GM19468 (cell line): ENCODE measurements around the gene DLGAP4.

Experiments used
- ATAC-seq: cut with Tn5 transposase; IDR thresholded peaks from one replicate; pipeline ENCODE4 v1.9.1; 2021; ENCODE audit warnings: mild to moderate bottlenecking, moderate library complexity, moderate number of reproducible peaks; ENCODE audit not compliant: unreplicated experiment; ENCODE audit errors: extremely low read depth

DLGAP4 gene

DNA sequence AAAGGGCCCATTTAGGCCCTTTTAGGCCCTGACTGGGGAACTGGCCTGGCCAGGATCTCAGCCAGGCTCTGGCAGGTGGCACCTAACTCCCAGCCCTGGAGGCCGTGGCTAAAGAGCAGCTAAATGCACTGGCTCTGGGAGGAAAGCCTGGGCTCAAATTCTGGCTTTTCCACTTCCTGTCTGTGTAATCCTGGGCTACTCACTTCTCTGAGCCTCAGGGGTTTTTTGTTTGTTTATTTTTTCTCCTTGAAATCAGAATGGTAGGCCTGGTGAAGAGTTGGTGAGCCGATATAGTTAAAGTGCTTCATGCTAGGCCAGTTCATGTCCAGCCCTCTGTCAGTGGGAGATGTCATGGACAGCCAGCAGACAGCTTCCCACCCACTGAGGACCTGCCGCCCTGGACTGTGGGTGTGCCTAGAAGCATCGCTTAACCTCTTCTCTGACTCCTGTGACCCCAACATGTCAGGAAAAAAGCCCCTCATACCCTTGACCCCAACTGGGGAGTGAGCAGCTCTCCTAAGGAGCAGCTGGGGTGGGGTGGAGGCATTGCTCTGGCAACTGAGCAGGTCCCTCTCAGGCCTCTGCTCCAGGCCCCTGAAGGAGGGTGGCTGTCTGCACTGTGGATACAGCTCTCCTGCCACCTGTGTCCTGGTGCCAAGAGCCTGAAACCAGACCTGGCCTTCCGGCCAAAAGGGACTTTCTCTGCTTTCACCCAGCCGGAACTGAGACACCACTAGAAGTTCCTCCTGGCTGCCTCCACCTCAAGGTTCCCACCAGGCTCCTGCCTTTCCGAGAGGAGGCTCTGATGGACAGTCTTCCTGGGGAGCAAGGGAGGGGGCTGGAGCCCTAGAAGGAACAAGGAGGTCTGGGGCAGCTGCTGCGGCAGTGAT is 178.0 kb downstream of the DLGAP4 start:
- ATAC-seq, result no peak

DNA sequence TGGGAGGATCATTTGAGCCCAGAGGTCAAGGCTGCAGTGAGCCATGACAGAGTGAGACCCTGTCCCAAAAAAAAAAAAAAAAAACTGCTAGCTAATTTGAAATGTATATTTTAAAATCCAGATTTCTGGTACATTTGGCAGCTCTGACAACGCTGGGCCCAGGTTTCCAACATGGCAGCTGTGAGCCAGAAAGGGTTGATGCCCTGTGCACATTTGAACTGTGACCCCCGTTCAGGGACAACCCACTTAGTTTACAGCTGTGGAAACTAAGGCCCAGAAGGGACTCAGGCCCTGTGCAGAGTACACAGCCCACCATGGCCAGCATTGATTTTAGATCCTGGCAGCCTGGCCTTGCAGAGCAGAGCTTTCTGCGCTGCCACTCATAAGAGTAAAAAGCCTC is 179.1 kb downstream of the DLGAP4 start:
- no peak for ATAC-seq

DNA sequence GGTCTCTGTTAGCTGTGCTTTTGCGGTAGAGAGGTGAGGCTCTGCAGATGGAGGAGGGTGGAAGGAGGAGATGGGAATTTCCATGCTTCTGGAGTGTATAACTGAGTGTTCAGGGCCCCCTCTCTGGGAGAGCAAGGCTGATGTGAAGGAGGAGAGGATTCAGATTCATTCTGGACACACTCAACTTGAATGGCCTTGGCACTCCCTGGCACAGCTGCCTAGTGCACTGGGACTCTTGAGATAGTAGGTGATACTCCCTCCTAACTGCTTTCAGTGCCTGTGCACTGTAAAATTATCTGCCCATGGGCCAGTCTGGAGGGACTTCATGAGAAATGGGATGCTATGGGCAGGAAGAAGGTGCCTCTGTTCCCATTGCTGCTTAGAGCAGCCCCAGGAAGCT is 180.9 kb downstream of the DLGAP4 start:
- no peak for ATAC-seq

DNA sequence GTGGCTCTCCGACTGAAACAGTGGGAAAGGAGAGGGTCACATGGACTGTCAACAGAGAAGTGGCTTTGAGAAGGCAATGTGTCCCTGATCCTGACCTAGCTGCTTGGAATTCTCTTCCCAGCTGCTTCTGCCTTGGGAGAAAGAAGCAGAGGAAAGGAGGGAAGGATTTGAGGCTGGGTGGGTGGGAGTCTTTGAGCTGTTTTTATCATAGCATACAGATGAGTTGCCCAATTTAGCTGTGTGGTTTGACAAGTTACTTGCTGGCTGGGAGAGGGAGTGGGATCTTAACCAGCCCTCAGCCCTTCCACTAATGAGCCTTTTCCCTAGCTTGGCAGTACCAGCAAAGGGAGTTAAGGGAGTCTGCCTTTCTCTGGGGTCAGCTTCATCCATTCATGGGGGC is 184.1 kb downstream of the DLGAP4 start:
- no peak for ATAC-seq

DNA sequence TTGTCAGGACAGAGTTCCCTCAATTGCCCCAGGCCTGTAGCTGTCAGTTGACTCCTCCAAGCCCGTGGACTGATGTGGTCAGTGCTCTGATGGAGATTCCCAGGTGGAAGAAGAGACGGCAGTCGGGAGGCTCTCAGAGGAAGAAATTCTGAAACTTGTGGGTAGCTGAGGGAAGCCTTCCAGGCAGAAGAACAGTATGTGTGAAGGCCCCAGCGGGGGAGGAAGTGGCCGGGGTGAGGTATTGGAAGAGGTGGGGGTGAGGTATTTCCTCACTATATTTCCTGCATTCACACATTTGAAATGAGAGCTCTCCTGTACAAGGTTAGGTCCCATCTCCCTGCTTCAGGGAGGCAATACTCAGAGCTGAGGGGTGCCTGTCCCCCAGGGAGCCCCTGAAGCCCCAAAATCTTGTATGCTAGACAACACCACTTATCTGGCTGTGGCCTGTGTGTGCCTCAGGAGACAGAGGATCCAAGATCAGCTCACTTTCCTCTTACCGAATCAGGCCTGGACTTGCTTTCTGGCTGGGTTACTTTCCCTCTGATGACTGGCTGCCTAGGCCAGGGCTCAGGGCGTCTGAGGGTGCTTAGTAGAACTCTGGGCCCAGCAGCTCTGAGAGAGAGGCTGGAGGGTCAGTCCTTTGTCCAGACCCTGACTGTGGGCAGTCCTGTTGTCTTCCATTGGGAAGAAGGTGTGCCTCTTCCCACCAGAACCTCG is 185.9 kb downstream of the DLGAP4 start:
- no peak for ATAC-seq

DNA sequence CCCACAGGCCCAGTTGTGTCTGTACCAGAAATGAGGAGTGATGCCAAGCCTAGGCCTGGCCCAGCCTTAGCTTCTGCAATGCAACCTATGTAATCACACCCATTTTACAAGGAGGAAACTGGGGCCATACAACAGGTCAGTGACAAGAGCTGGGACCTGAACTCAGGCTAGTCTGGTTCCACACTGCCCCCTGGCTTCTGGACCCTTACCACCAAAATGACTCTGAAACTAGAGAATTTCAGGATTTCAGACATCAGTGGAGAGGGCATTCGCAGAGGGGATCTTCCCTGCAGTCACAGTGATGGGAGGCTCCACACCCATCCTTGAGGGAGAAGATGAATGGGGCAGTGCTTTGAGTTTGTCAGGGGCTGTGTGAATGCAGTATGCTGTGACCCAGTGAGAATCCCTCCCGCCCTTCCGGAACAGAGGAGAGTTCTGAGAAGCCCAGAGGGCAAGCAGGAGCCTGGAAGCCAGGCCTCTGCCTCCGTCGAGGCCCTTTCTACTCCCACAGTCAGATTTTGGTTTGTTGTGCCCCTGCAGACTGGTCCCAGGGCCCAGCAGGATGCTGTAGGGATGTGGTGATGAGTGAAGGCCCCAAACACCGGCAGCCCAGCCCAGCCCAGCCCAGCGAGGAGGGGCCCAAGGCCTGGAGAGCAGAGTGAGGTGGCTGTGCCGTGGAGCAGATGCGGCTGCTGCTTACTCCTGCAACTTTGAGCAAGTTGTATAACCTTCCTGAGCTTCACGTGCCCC is 187.1 kb downstream of the DLGAP4 start:
- ATAC-seq, result no peak

DNA sequence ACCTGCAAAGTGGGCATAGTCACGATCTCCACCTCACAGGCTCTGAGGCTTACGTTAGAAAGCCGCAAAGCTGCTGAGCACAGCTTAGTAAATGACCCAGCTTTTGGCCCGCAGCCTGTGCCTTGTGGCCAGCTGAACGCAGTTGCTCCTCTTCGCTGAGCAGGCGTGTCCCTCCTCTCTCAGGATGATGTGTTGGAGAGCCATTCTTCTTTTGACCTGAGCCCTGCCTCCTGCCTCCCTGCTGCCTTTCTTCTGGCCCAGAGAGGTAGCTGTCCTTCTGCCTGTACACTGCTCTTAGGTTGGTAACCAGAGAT is 187.6 kb downstream of the DLGAP4 start:
- no peak for ATAC-seq

DNA sequence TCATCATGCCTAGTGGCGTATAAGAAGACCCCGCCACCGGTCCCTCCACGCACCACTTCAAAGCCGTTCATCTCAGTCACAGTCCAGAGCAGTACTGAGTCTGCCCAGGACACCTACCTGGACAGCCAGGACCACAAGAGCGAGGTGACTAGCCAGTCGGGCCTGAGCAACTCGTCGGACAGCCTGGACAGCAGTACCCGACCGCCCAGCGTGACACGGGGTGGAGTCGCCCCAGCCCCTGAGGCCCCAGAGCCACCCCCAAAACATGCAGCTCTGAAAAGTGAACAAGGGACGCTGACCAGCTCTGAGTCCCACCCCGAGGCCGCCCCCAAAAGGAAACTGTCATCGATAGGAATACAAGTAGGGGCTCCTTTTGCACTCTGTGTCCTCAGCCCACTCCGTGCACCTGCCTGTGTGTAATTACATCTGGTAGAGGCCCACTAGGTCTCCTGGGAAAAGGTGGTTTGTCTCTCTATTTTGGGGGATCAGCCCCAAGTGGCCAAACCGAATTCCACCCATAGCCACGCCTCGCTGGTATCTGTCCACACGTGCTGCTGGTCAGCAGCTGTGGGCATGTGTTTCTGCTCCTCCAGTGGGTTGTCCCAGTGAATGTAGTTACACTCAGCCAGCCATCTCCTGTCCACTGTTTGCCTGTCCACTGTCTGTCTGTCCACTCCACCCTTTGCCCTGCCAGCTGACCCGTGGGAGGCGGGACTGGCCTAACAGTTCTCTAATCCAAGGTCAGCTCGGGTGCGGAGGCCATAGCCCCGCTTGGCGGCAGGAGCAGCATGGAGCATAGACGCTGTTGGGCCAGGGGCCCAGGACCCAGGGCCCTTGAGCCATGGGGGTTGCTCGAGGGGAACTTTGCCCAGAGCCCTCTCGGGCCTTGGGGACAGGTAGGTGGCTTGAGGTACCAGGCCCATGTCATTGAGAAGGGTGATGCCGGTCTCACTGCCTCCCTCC is 190.8 kb downstream of the DLGAP4 start:
- no peak for ATAC-seq

DNA sequence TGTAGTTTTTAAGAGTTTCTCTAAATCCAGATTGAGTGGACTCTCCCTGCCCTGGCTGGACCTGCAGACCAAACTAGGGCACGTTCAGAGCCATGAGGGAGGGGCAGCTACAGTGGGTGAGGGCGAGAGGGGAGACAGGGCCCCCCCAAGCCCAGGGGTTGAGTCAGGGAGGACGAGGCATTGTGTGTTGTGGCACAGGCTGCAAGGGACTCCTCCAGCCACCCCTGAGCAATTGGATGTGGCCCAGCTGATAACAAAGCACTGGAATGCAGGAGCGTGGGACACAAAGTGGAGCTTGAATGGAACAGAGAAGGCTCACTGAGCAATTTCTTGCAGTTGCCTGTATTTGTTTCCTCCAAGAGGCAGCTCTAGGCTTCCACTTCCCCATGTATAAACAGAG is 191.7 kb downstream of the DLGAP4 start:
- no peak for ATAC-seq

DNA sequence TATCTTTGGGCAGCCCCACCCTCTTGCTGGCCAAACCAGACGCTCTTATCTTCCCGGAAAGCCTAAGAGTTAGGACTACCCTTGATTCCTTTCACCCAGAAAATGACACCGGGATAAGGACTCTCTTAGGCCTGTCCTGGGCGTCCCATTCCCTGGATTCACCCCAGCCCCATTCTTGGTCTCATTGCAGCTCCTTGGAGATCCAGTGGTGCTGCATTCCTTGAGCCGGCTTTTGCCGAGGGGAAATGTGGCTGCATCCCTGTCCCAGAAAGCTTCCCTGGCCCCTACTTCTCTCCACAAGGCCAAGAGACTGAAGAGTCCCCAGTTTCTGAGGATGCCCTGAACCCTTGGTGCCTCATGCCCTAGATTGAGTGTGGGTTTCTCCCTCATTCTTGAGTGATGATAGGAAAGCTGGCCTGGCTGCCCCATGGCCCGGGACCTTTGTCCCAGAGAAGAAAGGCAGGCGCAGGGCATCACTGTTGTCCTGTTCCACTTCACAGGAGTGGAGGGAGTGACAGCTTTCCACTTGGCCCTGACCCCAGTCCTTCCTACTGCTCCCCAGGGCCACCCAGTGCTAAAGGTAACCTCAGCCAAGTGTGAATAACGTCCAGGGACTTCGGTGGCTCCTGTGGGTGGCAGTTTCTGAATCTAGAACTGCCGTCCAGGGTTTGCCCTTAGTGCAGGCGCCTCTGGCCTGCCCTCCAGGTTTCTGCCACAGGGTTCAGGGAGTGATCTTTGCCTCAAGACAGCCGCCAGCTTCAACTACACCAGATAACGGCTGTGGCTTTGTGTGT is 192.4 kb downstream of the DLGAP4 start:
- no peak for ATAC-seq

DNA sequence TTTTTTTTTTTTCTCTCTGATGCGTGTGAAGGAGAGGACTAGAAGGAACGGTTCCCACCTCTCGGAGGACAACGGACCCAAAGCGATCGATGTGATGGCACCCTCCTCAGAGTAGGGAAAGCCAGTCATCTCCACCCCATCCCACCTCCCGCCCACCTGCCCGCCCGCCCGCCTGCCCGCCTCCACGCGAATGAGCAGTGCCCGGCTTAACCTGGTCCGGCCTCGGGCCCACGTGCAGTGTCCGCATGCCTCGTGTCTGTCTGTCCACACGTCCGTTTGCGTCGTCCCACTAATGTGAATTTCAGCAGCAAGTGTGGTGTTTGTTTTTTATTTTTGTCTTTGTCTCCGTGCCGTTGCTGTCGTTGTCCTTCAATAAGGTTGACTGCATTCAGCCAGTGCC is 193.1 kb downstream of the DLGAP4 start:
- ATAC-seq, result no peak

DNA sequence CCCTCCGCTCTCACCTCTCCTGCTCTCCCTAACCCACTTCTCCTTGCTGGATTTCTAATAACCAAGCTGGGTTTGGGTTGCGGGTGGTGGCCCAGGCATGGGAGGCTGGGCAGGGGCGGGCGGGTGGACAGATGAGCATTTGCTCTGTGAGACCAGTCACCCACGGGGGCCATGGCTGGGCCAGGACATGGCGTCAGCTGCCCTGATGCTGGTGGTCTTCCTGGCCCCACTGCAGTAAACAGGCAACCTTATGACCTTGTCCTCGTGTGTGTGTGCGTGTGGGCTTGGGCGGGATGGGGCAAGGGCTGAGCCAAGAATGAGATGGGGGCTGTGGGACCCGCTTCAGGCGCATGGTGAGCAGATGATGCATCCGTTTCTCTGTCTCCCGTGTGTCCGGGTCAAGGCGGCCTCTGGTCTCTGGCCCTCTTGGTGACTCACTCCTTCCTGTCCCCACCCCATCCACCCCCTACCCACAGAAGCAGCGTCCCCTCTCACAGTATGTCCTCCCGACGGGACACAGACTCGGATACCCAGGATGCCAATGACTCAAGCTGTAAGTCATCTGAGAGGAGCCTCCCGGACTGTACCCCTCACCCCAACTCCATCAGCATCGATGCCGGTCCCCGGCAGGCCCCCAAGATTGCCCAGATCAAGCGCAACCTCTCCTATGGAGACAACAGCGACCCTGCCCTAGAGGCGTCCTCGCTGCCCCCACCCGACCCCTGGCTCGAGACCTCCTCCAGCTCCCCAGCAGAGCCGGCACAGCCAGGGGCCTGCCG is 193.8 kb downstream of the DLGAP4 start:
- ATAC-seq, result no peak

DNA sequence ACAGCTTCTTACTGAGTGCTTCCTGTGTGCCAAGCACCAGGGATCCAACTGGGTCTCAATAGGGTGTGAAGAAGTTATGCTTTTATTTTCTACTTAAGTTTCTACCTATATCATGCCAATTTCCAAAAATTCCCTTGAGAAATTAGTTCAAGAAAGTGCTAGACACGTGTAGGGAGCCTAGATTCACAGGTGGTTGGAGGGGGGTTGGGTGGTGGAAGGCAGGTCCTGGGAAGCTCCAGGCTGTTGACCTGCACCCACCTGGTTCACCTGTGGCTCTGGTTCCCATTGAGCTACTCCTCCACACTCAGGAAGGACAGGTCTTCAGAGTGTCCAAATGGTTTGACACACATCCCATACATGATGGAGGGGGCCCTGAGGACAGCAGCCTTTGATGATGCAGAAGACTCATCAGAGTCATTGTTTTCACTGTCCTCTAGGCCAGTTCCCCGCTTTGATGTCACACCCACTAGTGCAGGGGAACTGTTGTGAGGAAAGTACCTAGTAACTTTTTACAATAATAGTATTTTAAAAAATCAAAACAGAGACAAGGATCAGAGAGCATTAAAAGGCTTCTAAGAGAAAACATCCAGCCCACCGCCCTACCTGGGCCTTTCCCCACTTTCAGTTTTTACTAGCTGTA is 195.3 kb downstream of the DLGAP4 start:
- ATAC-seq, result no peak

DNA sequence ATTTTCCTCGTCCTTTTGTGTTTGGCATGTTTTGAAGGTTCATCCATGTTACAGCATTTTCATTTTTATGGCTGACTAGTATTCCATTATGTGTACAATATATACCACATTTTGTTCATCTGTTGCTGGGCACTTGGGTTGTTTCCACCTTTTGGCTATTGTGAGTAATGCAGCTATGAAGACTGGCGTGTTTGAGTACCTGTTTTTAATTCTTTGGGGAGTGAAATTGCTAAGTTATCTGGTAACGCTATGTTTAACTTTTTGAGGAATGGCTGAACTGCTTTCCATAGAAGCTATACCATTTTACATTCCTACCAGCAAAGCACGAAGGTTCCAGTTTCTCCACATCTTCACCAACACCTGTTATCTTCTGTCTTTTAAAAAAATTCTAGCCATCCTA is 198.2 kb downstream of the DLGAP4 start:
- ATAC-seq, result no peak

DNA sequence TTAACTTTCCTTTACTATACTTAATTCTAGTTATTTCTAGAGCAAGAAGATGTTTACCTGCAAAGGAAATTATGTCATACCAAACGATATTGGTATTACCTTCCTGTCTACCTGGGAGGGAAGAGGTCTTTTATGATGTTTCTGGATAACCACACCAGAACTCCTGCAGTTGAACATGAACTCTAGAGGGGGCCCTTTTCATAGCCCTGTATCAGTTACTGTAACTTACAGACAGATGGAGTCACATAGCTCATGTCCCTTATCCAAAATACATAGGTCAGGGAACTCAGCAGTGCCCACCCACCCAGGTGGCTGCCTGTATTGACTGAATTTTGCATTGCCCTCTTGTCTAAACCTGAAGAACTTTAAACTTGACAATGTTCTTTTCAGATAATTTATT is 200.1 kb downstream of the DLGAP4 start:
- no peak for ATAC-seq

DNA sequence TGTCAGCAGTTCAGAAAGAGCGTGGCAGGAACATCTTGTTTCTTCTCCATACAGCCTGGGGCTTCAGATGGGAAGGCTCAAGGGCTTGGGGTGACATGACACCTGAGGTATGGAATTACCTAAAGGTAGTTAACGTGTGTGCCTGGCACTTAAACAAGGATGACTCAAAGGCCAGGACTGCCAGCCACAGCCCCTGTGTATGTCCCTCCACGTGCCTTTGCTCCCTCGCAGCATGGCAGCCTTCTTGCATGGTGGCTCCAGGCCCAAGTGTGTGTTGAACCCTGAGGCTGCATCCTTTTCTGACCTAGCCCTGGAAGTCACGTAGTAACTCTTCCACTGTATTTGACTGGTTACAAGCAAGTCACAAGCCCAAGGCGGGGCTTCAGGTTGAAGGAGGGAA is 201.6 kb downstream of the DLGAP4 start:
- no peak for ATAC-seq

DNA sequence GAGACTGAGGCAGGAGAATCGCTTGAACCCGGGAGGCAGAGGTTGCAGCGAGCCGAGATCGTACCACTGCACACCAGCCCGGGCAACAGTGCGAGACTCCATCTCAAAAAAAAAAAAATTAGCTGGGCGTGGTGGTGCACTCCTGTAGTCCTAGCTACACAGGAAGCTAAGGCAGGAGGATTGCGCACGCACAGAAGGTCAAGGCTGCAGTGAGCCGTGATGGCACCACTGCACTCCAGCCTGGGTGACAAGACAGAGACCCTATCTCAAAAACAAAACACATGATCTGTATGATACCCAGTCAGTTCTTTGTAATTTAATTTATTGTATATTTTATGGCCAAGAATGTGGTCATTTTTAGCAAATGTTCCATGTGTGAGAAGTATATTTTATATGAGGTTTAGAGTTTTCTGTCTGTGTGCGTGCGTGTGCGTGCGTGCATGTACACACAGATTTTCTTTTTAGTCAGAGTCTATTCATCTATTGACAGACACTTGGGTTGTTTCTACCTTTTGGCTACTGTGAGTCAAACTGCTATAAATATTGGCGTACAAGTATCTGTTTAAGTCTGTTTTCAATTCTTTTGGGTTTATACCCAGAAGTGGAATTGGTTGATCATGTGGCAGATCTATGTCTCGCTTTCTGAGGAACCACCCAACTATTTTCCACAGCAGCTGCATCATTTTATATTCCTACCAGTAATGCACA is 213.0 kb downstream of the DLGAP4 start:
- no peak for ATAC-seq
